Stomach (tissue), 9 donors: ENCODE measurements around the gene TSPAN17. TPM values are rescaled to one million over a fixed set of nuclear protein-coding genes. Genes with fewer than 3 reads are reported as not detected.

Source experiments
- DNase-seq, 2 donors: peaks; one replicate each; pipeline versions ENCODE4 v3.0.0 to v3.0.0-alpha.2; 2013 to 2019
- H3K27ac ChIP-seq, 5 donors: fragments of 200-600 bp in 4 of 5; sonication (generic) in 4 of 5; one replicate each; pipeline ENCODE4 v1.5.1; 2013 to 2019; ENCODE audit warnings: mild to moderate bottlenecking in 1 of 5, moderate library complexity in 1 of 5
- H3K27me3 ChIP-seq, 3 donors: fragments of 200-600 bp; sonication (generic); one replicate each; pipeline ENCODE4 v1.5.1; 2017 to 2019; ENCODE audit warnings: mixed run types in 1 of 3
- H3K36me3 ChIP-seq, 4 donors: fragments of 200-600 bp; sonication (generic); 1 replicate in 3 of 4; 2 replicates in 1 of 4; pipeline ENCODE4 v1.5.1; 2016 to 2019
- H3K4me1 ChIP-seq, 4 donors: fragments of 200-600 bp; sonication (generic); one replicate each; pipeline ENCODE4 v1.5.1; 2016 to 2019
- H3K4me3 ChIP-seq, 4 donors: fragments of 200-600 bp; sonication (generic) in 3 of 4; one replicate each; pipeline ENCODE4 v1.5.1; 2016 to 2019; ENCODE audit warnings: mild to moderate bottlenecking in 1 of 4
- H3K9me3 ChIP-seq, 4 donors: fragments of 200-600 bp; sonication (generic); one replicate each; pipeline ENCODE4 v1.5.1; 2016 to 2019
- CTCF ChIP-seq, 7 experiments: fragments of 450-650 bp in 4 of 7; fragments of 200-600 bp in 3 of 7; sonication (generic) in 3 of 7; IDR thresholded peaks; one replicate each; pipeline ENCODE4 v1.5.1; 2016 to 2019; ENCODE audit warnings: antibody characterized with exemption in 7 of 7, control low read depth in 2 of 7, mild to moderate bottlenecking in 1 of 7
- EP300 ChIP-seq: sonication (generic); formaldehyde crosslinking; IDR thresholded peaks from one replicate; pipeline ENCODE4 v1.6.1; 2017; ENCODE audit warnings: antibody characterized with exemption
- POLR2A ChIP-seq, 4 donors: fragments of 450-650 bp; IDR thresholded peaks; one replicate each; pipeline ENCODE4 v1.6.1; 2016; ENCODE audit warnings: antibody characterized with exemption in 4 of 4, control low read depth in 2 of 4, mild to moderate bottlenecking in 1 of 4, moderate library complexity in 1 of 4
- POLR2AphosphoS5 ChIP-seq, 3 donors: sonication (generic); formaldehyde crosslinking; IDR thresholded peaks; one replicate each; pipeline ENCODE4 v1.6.1; 2016; ENCODE audit warnings: antibody characterized with exemption in 3 of 3
- WGBS, 5 donors: extraction: QIAGEN DNeasy Blood & Tissue Kit in 3 of 5; methylation state at CpG; one replicate each; pipeline versions ENCODE4 v1.1.5 to v1.1.7; 2013 to 2018; 5-methylcytosine and 5-hydroxymethylcytosine counted together
- intact Hi-C: fragments of 100-400 bp; cut with DNase I; formaldehyde crosslinking; loops from one replicate; pipeline ENCODE4 v1.15.1; 2023; ENCODE audit warnings: low total_unique reads
- polyA plus RNA-seq, 3 donors: library from polyadenylated mRNA; stranded (reverse); fragments of 200-250 nt; gene quantifications; one replicate each; pipeline ENCODE4 v1.2.3, GENCODE V29; 2013
- small RNA-seq, 4 donors: library from RNA; depleted of rRNA; stranded (forward); fragments of <200 nt; gene quantifications; one replicate each; pipeline ENCODE3, GENCODE V24; 2016
- total RNA-seq, 5 donors: library from RNA; depleted of rRNA; stranded (reverse); fragments of >200 nt; gene quantifications; one replicate each; pipeline versions ENCODE4 v1.1.0 to v1.2.3, GENCODE V29; 2014 to 2016
- donor health status: healthy with polysubstance abuse.
- donor health status: Bipolar disorder and iron deficiency.
- donor health status: healthy.

Gene TSPAN17
- total and polyA plus RNA-seq, 8 donors, result 2.3 to 79.9 (median 21.7) TPM

- Histone ChIP-seq H3K27ac (no peak overlapping the region), H3K9me3 (no peaks in the 10 kb centered on the region), H3K27me3 (peaks cover 0 to 84% (median 21%) of the 10 kb centered on the region in 3 donors), H3K4me3 (no peak overlapping the region), H3K36me3 (no peaks in the 10 kb centered on the region), H3K4me1 (no peaks in the 10 kb centered on the region)
- no peak for DNase-seq
- TF ChIP-seq POLR2AphosphoS5 (IDR thresholded peaks at IDR 0.05) (no peak), EP300 (no peak), CTCF (IDR thresholded peaks at IDR 0.05) (no peak), POLR2A (IDR thresholded peaks at IDR 0.05) (no peak)
- intact Hi-C loops, result no loop called here
- WGBS, 5 donors, result 47 to 60% (median 55%) methylated on average over 12 of the region's 12 CpGs
Measured at GRCh38 chr5:176704817-176705216, 57.5 kb downstream of the TSPAN17 start.

Small RNAs within 50 kb of the gene (small RNA-seq; reads per million reads assigned to genes)
- 0 reads per million in 4 donors for gene MIR4281

Other genes starting within 250 kb of the TSPAN17 start
- 100 to 1,000 TPM in 4 of 5 donors, 10 to 100 TPM in 1; 81.9 to 427 (median 179) TPM for gene CLTB, start 230.9 kb upstream of the TSPAN17 start, total RNA-seq
- gene CLTB, start 230.9 kb upstream of the TSPAN17 start, polyA plus RNA-seq, result 100 to 1,000 TPM; 171 to 280 (median 274) TPM
- 10 to 100 TPM; 20.6 to 57.2 (median 39.3) TPM for gene FAF2, start 199.1 kb upstream of the TSPAN17 start, total RNA-seq
- gene FAF2, start 199.1 kb upstream of the TSPAN17 start, polyA plus RNA-seq, result 10 to 100 TPM in 1 of 3 donors, 1 to 10 TPM in 2; 5.7 to 11.9 (median 9.8) TPM
- 100 to 1,000 TPM in 1 of 5 donors, 10 to 100 TPM in 3, 1 to 10 TPM in 1; 6.6 to 176 (median 30.6) TPM for gene RNF44, start 110.1 kb upstream of the TSPAN17 start, total RNA-seq
- 10 to 100 TPM; 11.5 to 15.1 (median 13.6) TPM for gene RNF44, start 110.1 kb upstream of the TSPAN17 start, polyA plus RNA-seq
- gene CDHR2, start 98.1 kb upstream of the TSPAN17 start, total RNA-seq, result 10 to 100 TPM in 3 of 5 donors, 1 to 10 TPM in 2; 9.6 to 18.7 (median 13.4) TPM
- gene CDHR2, start 98.1 kb upstream of the TSPAN17 start, polyA plus RNA-seq, result 1 to 10 TPM in 1 of 3 donors, under 1 TPM in 2; 0.13 to 1.6 (median 0.76) TPM
- gene GPRIN1, start 37.3 kb upstream of the TSPAN17 start, total RNA-seq, result 1 to 10 TPM in 1 of 5 donors, under 1 TPM in 2, not detected in 2; 0.72 to 1.4 (median 0.92) TPM
- gene GPRIN1, start 37.3 kb upstream of the TSPAN17 start, polyA plus RNA-seq, result under 1 TPM; 0.30 to 0.46 (median 0.37) TPM
- not detected for gene SNCB, start 16.9 kb upstream of the TSPAN17 start, total RNA-seq
- not detected for gene SNCB, start 16.9 kb upstream of the TSPAN17 start, polyA plus RNA-seq
- gene EIF4E1B, start 16.8 kb upstream of the TSPAN17 start, total RNA-seq, result not detected
- not detected for gene EIF4E1B, start 16.8 kb upstream of the TSPAN17 start, polyA plus RNA-seq
- gene UNC5A, start 163.1 kb downstream of the TSPAN17 start, total RNA-seq, result under 1 TPM in 2 of 5 donors, not detected in 3; 0.55 to 0.72 TPM
- under 1 TPM in 2 of 3 donors, not detected in 1; 0.08 to 0.37 TPM for gene UNC5A, start 163.1 kb downstream of the TSPAN17 start, polyA plus RNA-seq